Measurements from ENCODE around the gene CACNA2D2. TPM values are rescaled to one million over a fixed set of nuclear protein-coding genes. Genes with fewer than 3 reads are reported as not detected.
"Not testable (repeated sequence)": the region's sequence is repeated elsewhere in the genome, so short reads cannot be mapped to it uniquely, and the experiment has no call there.

Gene CACNA2D2
- total RNA-seq, 4 donors from 2014 or later, result 0.19 to 3.6 (median 0.94) TPM

GRCh38 chr3:50518436-50518835 is 15.0 kb upstream of the CACNA2D2 start:
- DNase-seq (ENCODE audit: low spot score), result no peak
- no peak for ATAC-seq (ENCODE audit: low FRiP score)
- no peak for TF ChIP-seq CTCF (IDR thresholded peaks at IDR 0.05)

GRCh38 chr3:50517721-50518206 is 14.3 kb upstream of the CACNA2D2 start:
- DNase-seq (ENCODE audit: low spot score) (no peak), ATAC-seq (ENCODE audit: low FRiP score) (no peak)
- no peak for TF ChIP-seq CTCF (IDR thresholded peaks at IDR 0.05)

GRCh38 chr3:50516440-50516871 is 13.0 kb upstream of the CACNA2D2 start:
- ATAC-seq (ENCODE audit: low FRiP score), result no peak
- TF ChIP-seq CTCF (IDR thresholded peaks at IDR 0.05), result no peak
- DNase-seq (ENCODE audit: low spot score), result no peak

DNA sequence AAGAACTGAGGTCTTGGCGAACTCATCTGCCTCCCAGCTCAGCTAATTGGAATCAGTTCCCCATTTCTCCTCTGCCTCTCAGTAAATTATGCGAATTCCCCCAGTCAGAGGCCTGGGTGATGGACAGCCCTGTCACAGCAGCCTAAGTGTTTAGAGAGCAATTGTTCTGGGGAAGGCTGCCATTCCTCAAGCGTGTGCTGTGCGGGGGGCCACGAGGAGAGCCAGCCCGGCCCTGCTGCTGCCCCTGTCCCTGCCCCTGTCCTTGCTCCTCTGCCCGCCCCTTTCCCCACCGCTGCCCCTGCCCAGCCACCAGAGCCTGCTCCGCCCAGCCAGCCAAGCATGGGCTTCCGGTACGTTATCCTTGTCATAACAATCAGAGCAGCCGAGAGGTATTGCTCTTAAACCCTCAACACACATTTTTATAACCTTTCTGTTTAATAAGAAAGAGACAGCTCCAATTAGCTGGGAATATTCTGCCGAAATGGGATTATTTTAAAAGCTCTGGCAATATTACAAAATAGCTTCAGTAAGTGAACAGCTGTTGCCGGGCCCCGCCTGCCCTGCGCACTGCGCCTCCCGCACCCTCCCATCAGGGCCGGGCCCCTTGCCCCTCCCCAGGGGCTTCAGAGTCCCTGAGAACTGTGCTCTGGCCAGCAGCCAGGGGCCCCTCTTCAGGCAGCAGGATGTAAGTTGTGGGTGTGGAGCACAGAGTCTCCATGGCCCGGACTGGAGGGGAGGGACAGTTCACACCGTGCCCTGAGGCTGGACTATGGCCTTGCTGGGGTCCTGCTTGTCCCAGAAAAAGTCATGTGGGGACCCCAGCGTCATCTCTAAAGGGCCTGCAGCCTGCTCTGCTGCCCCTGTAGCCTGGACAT is 12.4 kb upstream of the CACNA2D2 start:
- ATAC-seq (ENCODE audit: low FRiP score) (no peak), DNase-seq (ENCODE audit: low spot score) (no peak)
- no peak for TF ChIP-seq CTCF (IDR thresholded peaks at IDR 0.05)

- not testable (repeated sequence) for DNase-seq (ENCODE audit: low spot score); ATAC-seq (ENCODE audit: low FRiP score)
These were observed 9.5 kb upstream of the CACNA2D2 start for GRCh38 chr3:50512908-50513307.

- no peak for DNase-seq (ENCODE audit: low spot score)
- ATAC-seq (ENCODE audit: low FRiP score), result no peak
- no peak for TF ChIP-seq CTCF (IDR thresholded peaks at IDR 0.05)
These were observed 8.7 kb upstream of the CACNA2D2 start for GRCh38 chr3:50512131-50512530.

- no peak for TF ChIP-seq CTCF (IDR thresholded peaks at IDR 0.05)
- ATAC-seq (ENCODE audit: low FRiP score), result no peak
These were observed 6.9 kb upstream of the CACNA2D2 start for GRCh38 chr3:50510325-50510724.

More at GRCh38 chr3:50510325-50510724, 6.9 kb upstream of the CACNA2D2 start:
- no peak for DNase-seq (ENCODE audit: low spot score)
